DMS153 (cell line): ENCODE data around the gene ZNF775.

Experiments
- DNase-seq: peaks from one replicate; lab custom pipeline; 2025; lab: John Stamatoyannopoulos, UW

The ZNF775 gene

DNA sequence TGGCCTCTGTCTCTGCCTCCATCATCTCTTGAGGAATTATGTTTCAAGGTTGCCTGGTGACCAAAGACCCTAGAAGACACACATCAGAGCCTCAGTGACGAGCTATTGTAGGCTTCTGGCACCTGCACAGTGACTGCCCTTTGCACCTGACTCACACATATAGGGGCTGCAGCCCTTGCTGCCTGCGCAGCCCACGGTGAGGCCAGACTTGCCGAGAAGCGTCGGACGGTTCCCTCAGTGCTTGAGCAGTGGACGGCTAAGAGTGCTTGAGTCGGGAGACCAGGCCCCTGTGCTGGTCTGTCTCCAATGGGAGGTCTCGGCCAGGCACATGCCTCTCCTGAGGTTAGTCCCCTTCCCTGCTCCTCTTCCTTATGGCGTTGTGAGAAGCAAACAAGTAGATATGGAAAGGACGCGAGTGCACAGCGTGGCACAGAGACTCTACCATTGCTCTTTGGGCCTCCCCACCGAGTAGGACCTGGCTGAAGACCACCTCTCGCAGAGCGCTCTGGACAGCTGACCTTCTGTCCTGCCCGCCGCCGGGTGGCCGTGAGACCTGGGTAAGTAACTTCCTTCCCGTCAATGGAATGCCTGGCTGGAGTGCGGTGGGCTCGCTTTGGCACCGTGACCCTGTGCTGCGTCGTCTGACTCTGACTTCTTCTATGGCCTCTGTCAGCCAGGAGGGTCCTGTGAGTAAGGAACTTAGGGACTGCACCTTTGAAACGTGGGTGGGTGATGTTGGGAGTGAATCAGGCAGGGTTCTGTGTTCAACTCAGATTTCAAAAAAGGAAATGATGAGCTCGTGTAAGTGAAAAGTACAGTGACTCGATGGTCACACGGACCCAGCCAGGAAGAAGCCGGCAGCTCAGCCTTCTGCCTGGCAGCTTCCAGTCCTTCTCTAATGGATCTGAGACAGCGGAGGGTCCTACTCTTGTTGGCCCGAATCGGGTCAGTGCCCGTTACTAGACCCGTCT is 33.7 kb downstream of the ZNF775 start:
- DNase-seq = no peak

DNA sequence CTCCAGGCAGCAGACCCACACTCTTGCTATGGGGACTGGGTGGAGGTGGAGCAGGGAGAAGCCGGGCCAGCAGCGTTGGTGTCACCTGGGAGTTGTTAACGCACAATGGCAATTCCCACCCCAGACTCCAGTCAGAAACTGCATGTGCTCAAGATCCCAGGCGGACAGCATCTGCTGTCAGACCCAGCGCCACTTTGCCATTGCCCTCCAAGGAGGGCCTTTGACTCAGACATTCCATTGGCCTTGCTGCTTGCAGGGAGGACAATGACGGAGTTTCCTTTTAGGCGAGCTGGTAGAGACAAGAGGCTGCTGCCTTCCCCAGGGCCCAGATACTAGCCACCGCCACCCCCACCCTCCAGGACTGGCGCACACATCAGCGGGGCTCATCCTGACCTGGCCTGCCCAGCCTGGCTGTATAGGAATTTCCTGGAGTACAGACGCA is 34.5 kb downstream of the ZNF775 start:
- DNase-seq = no peak

DNA sequence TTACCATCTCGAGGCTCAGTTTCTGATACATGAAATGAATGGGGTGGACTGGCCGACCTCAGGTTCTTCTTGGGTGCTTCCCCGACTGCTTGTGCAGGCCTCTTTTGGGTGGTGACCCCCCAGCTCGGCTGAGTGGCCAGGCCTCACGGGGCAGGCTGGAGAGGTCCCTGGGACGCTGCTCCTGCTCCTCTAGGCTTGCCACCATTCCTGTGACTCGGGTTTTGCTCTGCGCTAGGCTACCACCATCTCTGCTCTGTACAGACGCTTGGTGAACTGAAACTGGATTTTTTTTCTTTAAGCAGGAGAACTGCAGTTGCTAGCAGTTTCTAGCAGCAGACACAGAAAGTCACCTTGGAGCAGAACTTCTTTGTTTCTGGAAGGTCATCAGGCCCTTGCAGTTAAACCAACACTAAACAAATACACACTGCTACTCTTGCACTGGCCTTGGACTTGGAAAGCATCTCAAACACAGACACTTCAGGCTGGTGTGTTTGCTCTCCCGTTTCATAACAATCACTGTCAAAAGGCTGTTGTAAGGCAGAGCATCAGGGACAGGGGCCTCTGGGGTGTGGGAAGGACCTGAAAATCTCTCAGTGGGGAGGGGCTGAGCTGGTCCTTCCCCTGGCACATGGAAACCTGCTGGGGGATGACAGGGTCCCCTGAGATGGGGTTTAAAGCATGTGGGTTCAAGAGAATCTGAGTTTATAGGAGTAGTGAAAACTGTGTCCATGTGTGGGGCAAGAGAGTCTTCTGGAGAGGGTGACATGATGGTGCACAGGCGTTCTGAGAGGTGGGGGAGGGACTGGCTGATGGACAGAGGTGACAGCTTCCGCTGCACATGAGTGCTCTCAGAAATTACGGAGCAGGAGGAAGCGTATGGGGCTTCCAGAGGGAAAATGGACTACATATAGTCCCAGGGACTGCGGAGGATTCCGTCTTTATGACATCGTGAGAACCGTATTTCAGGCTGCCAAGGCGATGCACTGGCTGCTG is 36.3 kb downstream of the ZNF775 start:
- DNase-seq = no peak

DNA sequence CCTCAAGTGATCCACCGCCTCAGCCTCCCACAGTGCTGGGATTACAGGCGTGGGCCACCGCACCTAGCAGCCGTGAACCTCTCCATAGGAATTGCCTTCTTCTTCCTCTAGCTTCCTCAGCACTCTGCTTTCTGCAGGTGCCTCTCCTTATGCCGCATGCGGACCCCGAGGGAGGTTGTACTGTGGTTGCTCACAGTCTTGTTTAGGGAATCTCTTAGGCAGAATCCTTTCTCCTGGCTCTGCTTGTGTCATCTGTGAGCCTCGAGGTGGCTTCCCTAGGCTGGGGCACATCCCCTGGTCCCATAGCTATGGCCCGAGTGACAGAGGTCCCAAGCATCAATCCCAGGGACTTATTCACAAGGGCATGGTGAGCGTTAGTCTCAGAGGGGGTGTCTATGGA is 38.1 kb downstream of the ZNF775 start:
- no peak for DNase-seq

DNA sequence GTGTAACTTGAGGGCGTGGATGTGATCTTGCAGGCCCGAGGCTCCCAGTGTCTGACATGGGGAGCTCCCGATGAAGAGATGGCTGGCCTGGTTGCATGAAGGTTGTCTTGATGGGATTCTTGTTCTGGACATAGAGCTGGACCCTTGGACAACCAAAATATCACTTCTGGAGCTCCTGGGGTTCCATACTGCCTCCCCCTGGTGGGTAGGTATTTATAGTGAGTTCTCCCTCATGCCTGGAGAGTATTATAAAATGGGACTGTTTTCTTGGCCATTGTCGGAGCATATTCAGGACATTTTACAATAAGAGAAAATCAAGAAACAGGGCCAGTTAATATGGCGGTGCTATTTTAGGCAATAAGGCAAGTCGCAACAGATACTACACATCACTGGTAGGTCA is 38.7 kb downstream of the ZNF775 start:
- no peak for DNase-seq

DNA sequence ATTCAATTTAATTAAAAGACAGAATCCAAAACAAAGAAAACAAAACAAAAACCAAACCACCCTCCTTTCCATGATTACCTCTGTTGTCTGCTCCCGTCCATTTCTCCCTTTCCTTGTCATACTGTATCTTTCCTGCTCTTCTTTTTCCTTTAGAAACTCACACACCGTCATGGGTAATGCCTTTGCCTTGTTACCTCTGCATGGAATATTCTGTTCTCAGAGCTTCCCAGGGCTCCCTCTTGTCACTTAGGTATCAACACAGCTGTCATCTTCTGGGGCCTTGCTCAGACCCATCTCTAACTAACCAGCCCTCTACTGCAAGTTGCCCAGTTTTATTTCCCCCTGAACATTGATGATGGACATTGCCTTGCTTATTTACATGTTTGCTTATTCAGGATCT is 41.1 kb downstream of the ZNF775 start:
- no peak for DNase-seq

DNA sequence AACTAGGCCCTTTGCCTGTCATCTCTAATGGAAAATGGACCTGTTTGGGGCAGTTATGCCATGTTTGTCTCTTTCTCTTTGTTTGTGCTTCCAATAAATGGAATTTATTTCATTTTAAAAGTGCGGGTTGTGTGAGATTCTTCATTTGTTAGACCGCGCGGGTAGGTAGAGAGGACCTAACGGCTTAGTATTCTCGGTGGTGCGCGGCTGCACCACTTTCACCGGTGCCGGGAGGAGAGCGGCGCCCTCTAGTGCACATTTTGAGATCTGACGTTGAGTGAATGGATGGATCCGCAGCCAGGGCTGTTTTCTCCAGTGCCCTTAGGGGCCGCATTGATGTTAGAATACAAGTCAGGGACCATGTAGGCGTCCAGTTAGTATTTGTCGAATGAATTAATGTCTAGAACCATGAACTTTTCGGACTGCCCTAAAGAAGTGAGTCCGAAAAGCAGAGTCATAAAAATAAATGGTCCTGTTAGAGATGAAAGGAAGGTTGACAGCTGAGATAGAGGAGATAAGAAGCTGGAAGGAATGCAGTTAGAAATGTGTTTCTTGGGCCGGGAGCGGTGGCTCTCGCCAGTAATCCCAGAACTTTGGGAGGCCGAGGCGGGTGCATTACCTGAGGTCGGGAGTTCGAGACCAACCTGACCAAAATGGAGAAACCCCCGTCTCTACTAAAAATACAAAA is 42.0 kb downstream of the ZNF775 start:
- DNase-seq = peak; percentile 42

DNA sequence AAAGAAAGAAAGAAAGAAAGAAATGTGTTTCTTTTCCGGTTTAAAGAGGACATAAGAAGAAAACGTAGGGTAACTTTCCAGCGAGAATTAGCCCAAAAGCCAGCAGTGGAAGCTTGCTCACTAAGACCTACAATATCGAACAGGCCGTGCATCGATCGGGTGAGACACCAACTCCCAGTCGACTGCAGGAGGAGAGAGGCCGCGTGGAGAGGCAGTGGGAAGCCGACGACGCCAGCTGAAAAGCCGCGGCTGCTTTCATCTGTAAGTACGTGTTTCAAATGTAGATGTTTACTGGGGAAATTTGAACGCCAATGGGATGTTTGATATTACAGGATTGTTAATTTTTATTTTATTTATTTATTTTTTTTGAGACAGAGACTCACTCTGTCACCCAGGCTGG is 42.7 kb downstream of the ZNF775 start:
- no peak for DNase-seq

DNA sequence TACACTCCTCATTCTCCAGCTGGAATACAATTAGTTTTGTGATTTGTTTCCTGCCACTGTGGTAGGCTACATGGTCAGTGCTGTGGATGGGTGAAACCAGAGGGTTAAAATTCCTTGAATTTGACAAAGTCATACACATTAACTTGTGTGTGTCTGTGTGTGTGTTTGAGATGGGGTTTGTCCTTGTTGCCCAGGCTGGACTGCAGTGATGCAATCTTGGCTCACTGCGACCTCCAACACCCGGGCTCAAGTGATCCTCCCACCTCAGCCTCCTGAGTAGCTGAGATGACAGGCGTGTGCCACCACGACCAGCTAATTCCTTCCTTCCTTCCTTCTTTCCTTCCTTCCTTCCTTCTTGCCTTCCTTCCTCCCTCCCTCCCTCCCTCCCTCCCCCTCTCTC is 46.5 kb downstream of the ZNF775 start:
- no peak for DNase-seq

DNA sequence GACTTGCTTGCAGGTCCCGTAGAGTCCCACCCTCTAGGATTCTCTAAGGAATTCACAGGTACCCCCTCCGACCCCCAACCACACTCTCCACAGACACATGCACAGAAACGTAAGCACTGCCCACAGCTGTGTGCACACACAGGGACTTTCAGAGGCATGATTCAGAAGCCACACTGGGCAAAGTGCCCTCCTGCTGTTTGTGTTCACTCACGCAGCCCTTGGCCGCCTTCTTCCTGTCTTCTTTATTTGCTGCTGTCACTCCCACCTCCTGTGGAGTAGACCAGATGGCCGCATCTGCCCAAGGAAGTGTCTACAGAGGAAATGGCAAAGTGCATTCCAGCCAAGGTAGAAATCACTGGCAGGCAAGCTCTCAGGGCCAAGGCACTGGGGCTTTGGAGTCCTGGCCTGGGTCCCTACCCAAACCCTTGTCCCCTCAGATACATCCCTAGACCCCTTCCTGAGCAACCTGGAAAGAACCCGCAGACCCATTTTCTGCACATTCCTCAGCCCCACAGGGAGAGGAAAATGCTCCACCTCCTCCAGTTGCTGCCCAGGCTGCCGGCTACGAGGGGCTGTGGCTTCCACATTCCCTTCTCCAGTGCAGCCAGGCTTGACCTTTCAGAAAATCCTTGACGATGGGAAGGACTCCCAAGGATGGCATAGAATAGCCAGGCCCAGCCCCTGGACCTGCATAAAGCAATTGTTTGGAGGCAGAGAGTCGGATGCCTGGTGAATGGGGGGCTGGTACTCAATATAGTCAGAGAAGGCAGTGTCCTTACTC is 49.7 kb downstream of the ZNF775 start:
- peak; percentile 38 for DNase-seq

DNA sequence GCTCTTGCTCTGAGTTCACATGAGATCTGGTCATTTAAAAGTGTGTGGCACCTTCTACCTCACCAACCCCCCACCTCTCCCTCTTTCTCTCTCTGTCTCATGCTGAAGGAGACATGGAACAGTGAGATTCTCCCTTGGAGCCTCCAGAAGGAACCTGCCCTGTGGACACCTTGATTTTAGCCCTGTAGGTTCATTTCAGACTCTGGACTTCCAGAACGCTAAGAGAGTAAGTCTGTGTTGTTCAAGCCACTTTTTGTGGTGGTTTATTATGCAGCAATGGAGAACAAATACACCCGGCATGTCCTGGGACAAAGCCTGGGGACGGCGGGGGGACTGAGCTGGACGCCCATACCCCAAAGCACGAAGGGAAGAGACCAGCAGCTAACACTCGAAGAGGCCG is 50.6 kb downstream of the ZNF775 start:
- DNase-seq = no peak

DNA sequence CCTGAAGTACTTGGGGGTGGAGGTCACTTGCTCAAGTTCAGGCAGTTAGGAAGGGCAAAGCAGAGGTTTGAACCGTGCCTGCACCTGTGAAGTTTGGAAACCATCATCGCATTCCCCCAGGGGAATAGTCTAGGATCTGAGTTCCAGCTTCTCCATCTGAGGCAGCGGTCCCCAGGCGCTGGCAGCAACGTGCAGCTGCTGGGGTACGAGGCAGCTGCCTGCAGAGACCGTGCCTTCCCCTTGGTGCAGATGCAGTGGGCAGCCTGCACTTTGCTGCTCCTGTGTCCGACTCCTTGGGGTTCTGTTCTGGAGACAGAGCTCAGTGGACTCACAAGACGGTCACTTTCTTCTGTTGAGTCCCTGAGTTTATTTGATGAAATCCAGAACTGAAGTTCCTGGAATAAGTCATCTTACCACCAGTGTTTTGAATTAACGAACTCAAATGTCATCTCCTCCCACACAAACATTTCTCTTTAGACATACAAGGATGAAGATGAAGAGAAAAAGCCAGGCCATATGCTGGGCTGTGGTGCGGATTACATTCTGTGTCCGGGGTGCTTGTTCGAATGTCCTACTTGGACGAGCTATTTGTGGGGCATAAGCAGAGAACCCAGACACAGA is 51.4 kb downstream of the ZNF775 start:
- no peak for DNase-seq

DNA sequence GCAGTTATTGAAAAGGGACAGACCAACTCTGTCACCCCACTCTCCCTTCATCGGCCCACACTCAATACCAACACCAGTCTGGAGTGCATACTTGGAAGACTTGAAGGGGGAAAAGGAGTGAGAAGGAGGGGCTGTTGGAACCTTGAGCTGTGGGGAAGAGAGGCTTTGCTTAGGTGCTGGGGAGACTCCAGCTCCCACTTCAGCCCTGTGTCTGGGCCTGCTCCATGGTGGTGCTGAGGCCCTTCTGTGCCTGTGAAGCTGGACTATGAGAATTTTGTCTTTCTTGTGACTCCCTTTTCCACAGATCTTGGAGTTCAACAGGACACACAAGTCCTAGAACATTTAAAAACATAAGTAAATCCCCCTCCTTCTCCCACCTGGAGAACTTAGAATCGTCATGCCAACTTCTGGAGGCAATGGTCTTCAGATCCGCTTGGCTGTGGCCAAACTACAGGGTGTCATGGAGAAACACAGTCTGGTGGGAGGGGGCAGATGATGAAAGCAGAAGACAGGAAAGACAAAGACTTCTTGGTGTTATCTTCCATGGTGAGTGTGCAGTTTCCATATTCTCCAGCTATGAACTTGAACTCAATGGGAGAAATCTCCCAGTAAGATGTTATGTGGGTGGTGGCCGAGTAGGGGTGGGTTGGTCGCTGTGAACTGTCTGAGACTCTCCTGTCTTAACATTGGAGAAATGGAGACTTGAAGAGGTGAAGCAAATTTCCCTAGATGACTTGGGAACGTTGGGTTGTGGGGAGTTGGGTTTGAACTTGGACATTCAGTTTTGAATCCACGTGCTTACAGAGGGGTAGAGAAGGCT is 52.9 kb downstream of the ZNF775 start:
- no peak for DNase-seq

DNA sequence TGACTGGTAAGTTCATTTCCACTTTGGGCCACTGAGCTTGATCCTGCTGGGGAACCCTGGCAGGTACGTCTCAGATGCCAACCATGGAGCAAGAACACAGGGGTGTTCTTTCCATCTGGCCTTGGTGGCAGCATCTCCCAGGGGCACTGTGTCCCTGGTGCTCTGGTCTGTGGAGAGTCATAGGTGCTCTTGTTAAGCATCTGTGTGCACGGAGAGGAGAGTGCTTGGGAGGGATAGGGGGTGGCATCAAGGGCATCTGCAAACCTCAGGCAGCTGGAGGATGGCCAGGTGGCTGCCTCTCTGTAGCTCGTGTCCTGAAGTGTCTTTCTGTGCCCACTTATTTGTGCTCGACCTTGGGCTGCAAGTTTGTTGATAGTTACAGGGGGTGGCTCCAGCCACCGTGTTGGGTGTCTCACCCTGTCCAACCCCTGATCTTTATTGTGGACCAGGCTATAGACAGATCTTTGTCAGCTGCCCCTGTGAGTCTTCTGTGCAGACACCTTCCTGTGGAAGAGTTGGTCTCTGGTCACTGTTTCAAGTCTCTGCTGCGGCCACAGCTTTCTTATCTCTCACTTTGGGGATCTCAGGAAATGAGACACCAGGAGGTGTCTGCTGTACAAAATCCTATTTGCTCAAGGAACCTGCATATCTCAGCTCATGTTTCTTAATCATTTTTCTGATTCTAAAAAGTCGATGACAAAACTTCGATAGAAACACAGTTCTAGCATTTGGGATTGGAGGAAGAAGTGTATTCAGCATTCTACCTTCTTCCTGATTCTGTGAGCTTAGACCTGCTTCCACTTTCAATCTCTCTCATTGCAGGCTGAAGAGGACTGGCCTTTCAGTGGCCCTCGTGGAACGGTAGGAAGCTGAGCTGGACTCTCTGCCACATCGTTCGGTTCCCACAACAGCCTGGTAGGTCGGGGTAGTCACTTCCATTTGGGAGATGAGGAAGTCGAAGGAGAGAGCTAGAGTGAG is 54.1 kb downstream of the ZNF775 start:
- DNase-seq = no peak

DNA sequence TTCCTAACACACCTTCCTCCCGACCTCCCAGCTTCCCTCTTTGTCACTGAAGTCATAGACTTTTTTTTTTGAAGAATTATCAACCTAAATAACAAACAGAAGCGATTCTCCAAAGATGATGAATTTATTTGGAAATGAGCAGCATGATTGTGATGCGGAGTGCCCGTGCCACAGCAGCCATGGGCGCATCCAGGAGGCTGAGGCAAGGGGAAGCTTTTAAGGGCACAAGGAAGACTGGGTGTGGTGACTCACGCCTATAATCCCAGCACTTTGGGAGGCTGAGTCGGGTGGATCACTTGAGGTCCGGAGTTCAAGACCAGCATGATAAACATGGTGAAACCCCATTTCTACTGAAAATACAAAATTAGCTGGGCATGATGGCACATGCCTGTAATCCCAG is 55.1 kb downstream of the ZNF775 start:
- no peak for DNase-seq

DNA sequence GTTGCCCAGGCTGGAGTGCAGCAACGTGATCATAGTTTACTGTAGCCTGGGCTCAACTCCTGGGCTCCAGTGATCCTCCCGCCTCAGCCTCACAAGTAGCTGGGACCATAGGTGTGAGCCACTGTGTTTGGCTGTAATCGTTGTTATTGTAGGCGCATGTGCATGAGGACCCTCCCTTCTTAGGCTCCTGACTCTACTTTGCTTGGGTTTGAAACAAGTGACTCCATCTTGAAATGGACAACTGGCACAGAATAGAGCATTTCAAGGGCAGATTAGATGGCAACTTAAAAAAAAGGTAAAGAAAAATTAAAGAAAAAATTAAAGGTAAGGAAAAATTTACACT is 55.9 kb downstream of the ZNF775 start:
- no peak for DNase-seq

DNA sequence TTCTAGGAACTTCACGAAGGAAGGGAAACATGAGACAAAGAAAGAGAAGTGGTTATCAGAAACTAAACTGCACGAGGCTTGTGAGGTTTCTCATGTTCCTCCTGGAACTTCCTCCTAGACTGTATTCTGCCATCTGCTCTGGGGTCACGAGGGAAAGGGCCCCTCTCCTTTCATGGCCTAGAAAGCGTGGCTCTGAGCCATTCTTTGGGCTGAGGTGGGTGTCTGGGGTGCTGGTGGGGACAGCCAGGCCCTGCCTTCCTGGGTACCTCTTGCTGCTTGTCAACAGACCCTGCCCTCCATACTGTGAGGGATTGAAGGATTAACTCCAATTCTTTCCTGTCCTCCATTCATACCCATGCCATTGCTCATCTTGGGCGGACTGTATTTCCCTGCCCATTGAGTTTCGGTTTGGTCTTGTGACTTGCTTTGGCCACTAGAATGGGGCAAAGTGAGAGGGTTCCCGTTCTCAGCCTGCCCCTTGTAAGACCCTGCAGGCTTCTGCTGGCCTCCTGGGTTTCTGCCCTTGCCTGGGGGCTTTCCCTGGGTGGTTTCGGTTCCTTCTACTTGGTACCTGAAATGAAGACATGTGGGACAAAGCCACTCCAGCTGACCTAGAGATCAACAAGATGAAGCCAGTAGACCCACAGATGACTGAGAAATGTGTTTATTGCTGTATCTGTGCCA is 56.4 kb downstream of the ZNF775 start:
- no peak for DNase-seq

DNA sequence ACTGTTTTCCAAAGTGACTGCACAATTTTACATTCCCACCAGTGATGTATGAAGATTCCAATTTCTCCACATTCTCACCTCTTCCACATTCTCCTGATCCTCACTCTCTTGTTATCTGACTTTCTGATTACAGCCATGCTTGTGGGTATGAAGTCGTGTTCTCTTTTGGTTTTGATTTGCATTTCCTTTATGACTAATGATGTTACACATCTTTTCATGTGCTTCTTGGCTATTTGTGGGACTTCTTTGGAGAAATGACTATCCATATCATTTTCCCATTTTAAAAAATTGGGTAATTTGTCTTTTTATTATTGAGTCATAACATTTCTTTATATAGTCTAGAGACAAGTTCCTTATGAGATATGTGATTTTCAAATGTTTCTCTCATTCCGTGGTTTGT is 60.8 kb downstream of the ZNF775 start:
- no peak for DNase-seq
